Endothelial cell of umbilical vein (primary cell): ENCODE measurements around the gene HIPK1. TPM values are rescaled to one million over a fixed set of nuclear protein-coding genes. Genes with fewer than 3 reads are reported as not detected.

Experiments
- BruUV-seq: library from RNA; stranded (reverse); fragments of 400-500 nt; replicated peaks from 2 replicates; lab custom pipeline; 2021; lab: Mats Ljungman, UMichigan
- CTCF ChIA-PET: fragments of 300-600, 350-600 bp; sonication (Branson Sonifier 250); formaldehyde crosslinking; loops from one replicate; lab custom pipeline; 2021; ENCODE audit warnings: antibody characterized with exemption, inconsistent platforms; lab: Charles Lee
- POLR2A ChIA-PET: fragments of 300-600, 350-600 bp; sonication (Branson Sonifier 250); formaldehyde crosslinking; loops from one replicate; lab custom pipeline; 2021; ENCODE audit warnings: antibody characterized with exemption, inconsistent platforms; lab: Charles Lee
- DNase-seq: peaks from one replicate; pipeline ENCODE4 v3.0.0-alpha.2; 2011; ENCODE audit warnings: low read depth, low spot score
- FAIRE-seq: peaks from 2 replicates; lab custom pipeline; 2011; peaks lifted over from hg19 to GRCh38; lab: Jason Lieb, UNC
- H2AFZ ChIP-seq: 2 replicates; pipeline ENCODE4 v1.6.0; 2012; ENCODE audit warnings: low read depth, low read length, control low read depth, inconsistent platforms
- H3K27ac ChIP-seq: 2 replicates; pipeline ENCODE4 v1.5.1; 2011; ENCODE audit warnings: low read depth, mild to moderate bottlenecking, control low read depth, low read length, moderate library complexity; ENCODE audit not compliant: insufficient read depth
- H3K27me3 ChIP-seq, 2 experiments: 2 replicates each; pipeline versions ENCODE4 v1.6.0 to v1.6.1; 2011; ENCODE audit warnings: low read length in 2 of 2, mixed read lengths in 1 of 2; ENCODE audit not compliant: control insufficient read depth in 2 of 2, insufficient read depth in 2 of 2
- H3K36me3 ChIP-seq, 2 experiments: 2 replicates in 1 of 2; 3 replicates in 1 of 2; pipeline ENCODE4 v1.5.1; 2011; ENCODE audit warnings: low read length in 2 of 2, mild to moderate bottlenecking in 1 of 2, moderate library complexity in 1 of 2; ENCODE audit not compliant: control insufficient read depth in 2 of 2, insufficient read depth in 2 of 2; ENCODE audit errors: extremely low read depth in 1 of 2
- H3K4me1 ChIP-seq: 3 replicates; pipeline ENCODE4 v1.5.1; 2011; ENCODE audit warnings: mild to moderate bottlenecking, low read length; ENCODE audit not compliant: control insufficient read depth, insufficient read depth; ENCODE audit errors: extremely low read depth
- H3K4me2 ChIP-seq: 2 replicates; pipeline ENCODE4 v1.6.1; 2011; ENCODE audit warnings: low read length, control low read depth, mixed read lengths; ENCODE audit not compliant: insufficient read depth
- H3K4me3 ChIP-seq, 3 experiments: fragments of 200-600 bp in 1 of 3; sonication (generic), shearing (Covaris generic) in 1 of 3; replicated peaks in 1 of 3; 2 replicates each; pipeline ENCODE4 v1.5.1; 2011 to 2016; ENCODE audit warnings: control low read depth in 3 of 3, low read length in 3 of 3, mild to moderate bottlenecking in 2 of 3, inconsistent platforms in 1 of 3, low read depth in 1 of 3, moderate library complexity in 1 of 3; ENCODE audit not compliant: insufficient read depth in 1 of 3
- H3K79me2 ChIP-seq: 2 replicates; pipeline ENCODE4 v1.6.0; 2012; ENCODE audit warnings: low read length, inconsistent platforms; ENCODE audit not compliant: control insufficient read depth, insufficient read depth
- H3K9ac ChIP-seq: replicated peaks from 2 replicates; pipeline ENCODE3; 2011; ENCODE audit warnings: low read length, control low read depth; ENCODE audit not compliant: insufficient read depth; ENCODE audit errors: extremely low read depth
- H3K9me1 ChIP-seq: replicated peaks from 3 replicates; pipeline ENCODE4 v1.6.0; 2011; ENCODE audit warnings: mild to moderate bottlenecking, low read length; ENCODE audit not compliant: control insufficient read depth, insufficient read depth; ENCODE audit errors: extremely low read depth
- H3K9me3 ChIP-seq: replicated peaks from 2 replicates; pipeline ENCODE4 v1.5.1; 2012; ENCODE audit warnings: low read length, inconsistent platforms; ENCODE audit not compliant: control insufficient read depth, insufficient read depth
- H4K20me1 ChIP-seq: replicated peaks from 2 replicates; pipeline ENCODE3; 2011; ENCODE audit warnings: mild to moderate bottlenecking, low read length; ENCODE audit not compliant: control insufficient read depth, insufficient read depth; ENCODE audit errors: extremely low read depth
- EZH2 ChIP-seq: IDR thresholded peaks from 2 replicates; pipeline ENCODE4 v1.6.1; 2012; ENCODE audit warnings: borderline replicate concordance, low read depth, mild to moderate bottlenecking, moderate library complexity, low read length, inconsistent platforms; ENCODE audit not compliant: severe bottlenecking
- FOS ChIP-seq: IDR thresholded peaks from 2 replicates; pipeline ENCODE4 v1.6.1; 2011; ENCODE audit warnings: mild to moderate bottlenecking, low read length, moderate library complexity, borderline replicate concordance; ENCODE audit not compliant: insufficient read depth
- GATA2 ChIP-seq: IDR thresholded peaks from 2 replicates; pipeline ENCODE4 v1.7.0; 2011; ENCODE audit warnings: low read depth, mild to moderate bottlenecking, moderate library complexity, mixed read lengths, low read length; ENCODE audit not compliant: insufficient read length, insufficient read depth
- POLR2A ChIP-seq: IDR thresholded peaks from 2 replicates; pipeline ENCODE4 v1.6.1; 2012; ENCODE audit warnings: low read depth, mild to moderate bottlenecking, control low read depth, low read length
- POLR2AphosphoS5 ChIP-seq: IDR thresholded peaks from 2 replicates; pipeline ENCODE4 v1.6.1; 2012; ENCODE audit warnings: low read depth, mild to moderate bottlenecking, control low read depth, low read length, moderate library complexity; ENCODE audit not compliant: insufficient read depth
- dilution Hi-C: fragments of 300-500 bp; cut with MboI; formaldehyde crosslinking; loops from one replicate; pipeline ENCODE4 v1.15.0; 2019; ENCODE audit warnings: low sequenced_read_pairs; ENCODE audit not compliant: extremely low pct_ligation_motif_present
- intact Hi-C: fragments of 100-400 bp; cut with micrococcal nuclease; formaldehyde crosslinking; loops from one replicate; pipeline ENCODE4 v1.10.0; 2022
- polyA plus RNA-seq, 4 experiments: library from polyadenylated mRNA; depleted of rRNA in 3 of 4; stranded (reverse) in 3 of 4; unstranded in 1 of 4; fragments of >200 nt; gene quantifications; 2 replicates each; pipeline versions ENCODE4 v1.2.1 to v1.2.3, GENCODE V29; 2011 to 2012; ENCODE audit warnings: missing spikeins in 1 of 4
- total RNA-seq: library from RNA; stranded (reverse); gene quantifications from 2 replicates; pipeline ENCODE4 v1.2.3, GENCODE V29; 2021
- TF ChIP-seq, protein P1 (sequence below): IDR thresholded peaks from 2 replicates; pipeline ENCODE4 v1.6.1; 2011; ENCODE audit not compliant: insufficient read depth, insufficient read length
- TF ChIP-seq, protein P2 (sequence below), 2 donors: IDR thresholded peaks; 1 replicate in 1 of 2; 2 replicates in 1 of 2; pipeline ENCODE4 v1.5.1; 2011; ENCODE audit warnings: low read length in 2 of 2, mild to moderate bottlenecking in 2 of 2, moderate library complexity in 2 of 2, control low read depth in 1 of 2, inconsistent platforms in 1 of 2, low read depth in 1 of 2; ENCODE audit not compliant: insufficient read depth in 1 of 2; ENCODE audit errors: extremely low read depth in 1 of 2

Gene HIPK1
- total and polyA plus RNA-seq, 2 donors (not counting 3 experiments of a cell fraction or from before 2014, with no cell fraction given), result 39.3 to 56.1 TPM

DNA sequence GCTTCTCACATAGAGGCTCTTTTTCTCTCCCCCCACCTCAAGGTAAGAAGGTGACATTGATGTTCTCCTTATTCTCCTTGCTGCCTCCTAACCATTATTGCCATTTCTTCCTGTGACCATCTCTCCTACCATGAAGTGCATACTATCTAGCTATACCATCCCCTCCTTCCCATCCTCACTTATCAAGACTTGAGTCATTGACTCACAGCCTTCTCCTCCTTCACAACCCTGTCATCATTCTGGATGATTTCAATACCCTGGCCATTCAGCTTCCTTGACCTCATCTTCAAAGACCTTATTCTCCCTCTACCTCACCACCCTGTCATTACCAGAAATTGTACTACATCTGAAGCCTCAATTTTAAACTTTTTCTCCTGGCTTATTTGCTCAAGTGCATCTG is 10.9 kb upstream of the HIPK1 start:
- H3K4me1 ChIP-seq, result no peaks in the 10 kb centered on the region
- FAIRE-seq (no peak), DNase-seq (no peak)
- H3K36me3 ChIP-seq, result no peaks in the 10 kb centered on the region
- intact Hi-C loops (no loop called here), dilution Hi-C loops (no loop called here)
- no peaks in the 10 kb centered on the region for H3K9me1 ChIP-seq
- H3K4me3 ChIP-seq, result no peak overlapping the region
- ChIA-PET CTCF (interaction anchor here (1.4 kb wide), 1 partner anchor 83 kb away, joined by 3 read pairs; no protein-coding TSS in a partner anchor), POLR2A (no interaction called here)
- no peak overlapping the region for H2AFZ ChIP-seq
- no peaks in the 10 kb centered on the region for H3K9me3 ChIP-seq
- H3K4me2 ChIP-seq, result no peak overlapping the region
- no peaks in the 10 kb centered on the region for H4K20me1 ChIP-seq
- no peaks in the 10 kb centered on the region for H3K79me2 ChIP-seq
- TF ChIP-seq POLR2AphosphoS5 (no peak), GATA2 (no peak), EZH2 (no peak), POLR2A (no peak), FOS (no peak)
- TF ChIP-seq, protein P1, sequence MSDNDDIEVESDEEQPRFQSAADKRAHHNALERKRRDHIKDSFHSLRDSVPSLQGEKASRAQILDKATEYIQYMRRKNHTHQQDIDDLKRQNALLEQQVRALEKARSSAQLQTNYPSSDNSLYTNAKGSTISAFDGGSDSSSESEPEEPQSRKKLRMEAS, result no peak
- TF ChIP-seq, protein P2, sequence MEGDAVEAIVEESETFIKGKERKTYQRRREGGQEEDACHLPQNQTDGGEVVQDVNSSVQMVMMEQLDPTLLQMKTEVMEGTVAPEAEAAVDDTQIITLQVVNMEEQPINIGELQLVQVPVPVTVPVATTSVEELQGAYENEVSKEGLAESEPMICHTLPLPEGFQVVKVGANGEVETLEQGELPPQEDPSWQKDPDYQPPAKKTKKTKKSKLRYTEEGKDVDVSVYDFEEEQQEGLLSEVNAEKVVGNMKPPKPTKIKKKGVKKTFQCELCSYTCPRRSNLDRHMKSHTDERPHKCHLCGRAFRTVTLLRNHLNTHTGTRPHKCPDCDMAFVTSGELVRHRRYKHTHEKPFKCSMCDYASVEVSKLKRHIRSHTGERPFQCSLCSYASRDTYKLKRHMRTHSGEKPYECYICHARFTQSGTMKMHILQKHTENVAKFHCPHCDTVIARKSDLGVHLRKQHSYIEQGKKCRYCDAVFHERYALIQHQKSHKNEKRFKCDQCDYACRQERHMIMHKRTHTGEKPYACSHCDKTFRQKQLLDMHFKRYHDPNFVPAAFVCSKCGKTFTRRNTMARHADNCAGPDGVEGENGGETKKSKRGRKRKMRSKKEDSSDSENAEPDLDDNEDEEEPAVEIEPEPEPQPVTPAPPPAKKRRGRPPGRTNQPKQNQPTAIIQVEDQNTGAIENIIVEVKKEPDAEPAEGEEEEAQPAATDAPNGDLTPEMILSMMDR (IDR thresholded peaks at IDR 0.05; ENCODE audit: extremely low read depth in 1 of 2, insufficient read depth in 1 of 2, low read depth in 1 of 2, low read length in 2 of 2), result no peak
- no TSS peak for BruUV-seq
- no peak overlapping the region for H3K27ac ChIP-seq
- peaks cover 2% of the 10 kb centered on the region in 2 experiments for H3K27me3 ChIP-seq
- no peak overlapping the region for H3K9ac ChIP-seq
